HCT116 (cell line): ENCODE results near the gene GALE. TPM values are rescaled to one million over a fixed set of nuclear protein-coding genes. Genes with fewer than 3 reads are reported as not detected.

Source experiments
- ATAC-seq: fragments of 200-7000 bp; cut with Tn5 transposase; 2 replicates; pipeline ENCODE4 v1.9.1; 2020; ENCODE audit warnings: mild to moderate bottlenecking, moderate library complexity
- BruUV-seq: library from RNA; stranded (reverse); fragments of 400-500 nt; replicated peaks from 2 replicates; lab custom pipeline; 2021; lab: Mats Ljungman, UMichigan
- CTCF ChIA-PET: fragments of 300-600 bp; sonication (Branson Sonifier 250); formaldehyde crosslinking; loops from one replicate; lab custom pipeline; 2021; ENCODE audit warnings: antibody characterized with exemption; lab: Charles Lee
- POLR2A ChIA-PET: fragments of 300-600, 350-600 bp; sonication (Branson Sonifier 250); formaldehyde crosslinking; loops from one replicate; lab custom pipeline; 2021; ENCODE audit warnings: antibody characterized with exemption; lab: Charles Lee
- RAD21 ChIA-PET, 2 experiments: fragments of 300-600 bp; sonication (Branson Sonifier 250); formaldehyde crosslinking; loops; one replicate each; lab custom pipeline; 2023; ENCODE audit warnings: low total read pairs in 2 of 2; ENCODE audit not compliant: uncharacterized antibody in 2 of 2, unreplicated experiment in 2 of 2, low non-redundant PET in 1 of 2; lab: Charles Lee
- DNase-seq: peaks from one replicate; pipeline ENCODE4 v3.0.0-alpha.2; 2010; ENCODE audit warnings: low read depth, low spot score
- H2AFZ ChIP-seq: fragments of 200-600 bp; shearing (Covaris generic), sonication (generic); 2 replicates; pipeline ENCODE4 v1.6.1; 2017; ENCODE audit warnings: low read depth, mixed run types, mixed read lengths, antibody characterized with exemption, low read length; ENCODE audit not compliant: poor library complexity, severe bottlenecking
- H3K27ac ChIP-seq: 2 replicates; pipeline ENCODE4 v1.5.1; 2012; ENCODE audit warnings: low read depth, low read length
- H3K27me3 ChIP-seq: fragments of 200-600 bp; sonication (generic); 2 replicates; pipeline ENCODE4 v1.6.1; 2016; ENCODE audit warnings: mixed run types, low read length, mixed read lengths; ENCODE audit not compliant: insufficient read depth
- H3K36me3 ChIP-seq, 2 experiments: fragments of 200-500 bp in 1 of 2; fragments of 200-600 bp in 1 of 2; sonication (Bioruptor generic) in 1 of 2; sonication (generic) in 1 of 2; 2 replicates each; pipeline versions ENCODE4 v1.5.1 to v1.6.1; 2014 to 2016; ENCODE audit warnings: low read length in 2 of 2, inconsistent platforms in 1 of 2, mixed read lengths in 1 of 2, mixed run types in 1 of 2; ENCODE audit not compliant: insufficient read depth in 2 of 2, control insufficient read depth in 1 of 2
- H3K4me1 ChIP-seq, 2 experiments: fragments of 200-600 bp in 1 of 2; sonication (generic) in 1 of 2; 2 replicates each; pipeline versions ENCODE4 v1.5.1 to v1.6.1; 2012 to 2017; ENCODE audit warnings: low read length in 2 of 2, inconsistent platforms in 1 of 2, mild to moderate bottlenecking in 1 of 2, mixed read lengths in 1 of 2, mixed run types in 1 of 2, moderate library complexity in 1 of 2; ENCODE audit not compliant: insufficient read depth in 2 of 2, control insufficient read depth in 1 of 2
- H3K4me2 ChIP-seq: fragments of 200-600 bp; sonication (generic); 2 replicates; pipeline ENCODE4 v1.6.1; 2017; ENCODE audit warnings: mixed run types, low read length, mixed read lengths
- H3K4me3 ChIP-seq, 2 experiments: fragments of 200-600 bp in 1 of 2; sonication (generic) in 1 of 2; replicated peaks in 1 of 2; 2 replicates each; pipeline ENCODE4 v1.5.1; 2011 to 2016; ENCODE audit warnings: low read length in 2 of 2, control low read depth in 1 of 2, low read depth in 1 of 2, mild to moderate bottlenecking in 1 of 2, mixed read lengths in 1 of 2, mixed run types in 1 of 2
- H3K79me2 ChIP-seq: fragments of 200-600 bp; sonication (generic); 2 replicates; pipeline ENCODE4 v1.6.1; 2017; ENCODE audit warnings: mild to moderate bottlenecking, mixed run types, low read length, moderate library complexity, mixed read lengths; ENCODE audit not compliant: insufficient read depth
- H3K9ac ChIP-seq: fragments of 200-600 bp; sonication (generic); 2 replicates; pipeline ENCODE4 v1.6.1; 2016; ENCODE audit warnings: low read length, mixed read lengths
- H3K9me2 ChIP-seq: fragments of 200-600 bp; sonication (generic), shearing (Covaris generic); 2 replicates; pipeline ENCODE4 v1.6.1; 2017; ENCODE audit warnings: mixed run types, mild to moderate bottlenecking, moderate library complexity; ENCODE audit not compliant: insufficient read depth
- H3K9me3 ChIP-seq, 2 experiments: fragments of 200-500 bp in 1 of 2; fragments of 200-600 bp in 1 of 2; sonication (Bioruptor generic) in 1 of 2; sonication (generic) in 1 of 2; 2 replicates each; pipeline ENCODE4 v1.6.1; 2014 to 2017; ENCODE audit warnings: low read length in 2 of 2, mixed read lengths in 2 of 2, inconsistent platforms in 1 of 2, low read depth in 1 of 2, mild to moderate bottlenecking in 1 of 2, mixed run types in 1 of 2, moderate library complexity in 1 of 2; ENCODE audit not compliant: control insufficient read depth in 1 of 2, insufficient read depth in 1 of 2
- H4K20me1 ChIP-seq: fragments of 200-600 bp; sonication (generic), shearing (Covaris generic); 2 replicates; pipeline ENCODE4 v1.6.1; 2017; ENCODE audit warnings: mixed run types, mild to moderate bottlenecking, moderate library complexity; ENCODE audit not compliant: insufficient read depth
- ATF3 ChIP-seq: IDR thresholded peaks from 2 replicates; pipeline ENCODE4 v1.6.1; 2012
- EZH2 ChIP-seq: fragments of 200-600 bp; sonication (generic); IDR thresholded peaks from 2 replicates; pipeline ENCODE4 v1.6.1; 2017; ENCODE audit warnings: antibody characterized with exemption, mixed run types
- FOSL1 ChIP-seq: IDR thresholded peaks from 2 replicates; pipeline ENCODE4 v1.6.1; 2012; ENCODE audit warnings: low read depth
- JUND ChIP-seq: IDR thresholded peaks from 2 replicates; pipeline ENCODE4 v1.6.1; 2012
- POLR2A ChIP-seq: IDR thresholded peaks from 2 replicates; pipeline ENCODE4 v1.7.0; 2011; ENCODE audit warnings: borderline replicate concordance; ENCODE audit not compliant: insufficient read depth, insufficient read length; ENCODE audit errors: extremely low read depth
- POLR2AphosphoS5 ChIP-seq: IDR thresholded peaks from 2 replicates; pipeline ENCODE4 v1.6.1; 2011; ENCODE audit warnings: mild to moderate bottlenecking, low read depth, low read length, moderate library complexity
- SIN3A ChIP-seq: IDR thresholded peaks from 2 replicates; pipeline ENCODE4 v1.6.1; 2012; ENCODE audit warnings: low read depth
- SP1 ChIP-seq: IDR thresholded peaks from 2 replicates; pipeline ENCODE4 v1.6.1; 2012; ENCODE audit warnings: low read depth
- SRF ChIP-seq: IDR thresholded peaks from 2 replicates; pipeline ENCODE4 v1.6.1; 2012; ENCODE audit warnings: low read depth
- TCF7L2 ChIP-seq: IDR thresholded peaks from 2 replicates; pipeline ENCODE4 v1.7.0; 2011; ENCODE audit warnings: borderline replicate concordance, inconsistent platforms; ENCODE audit not compliant: insufficient read depth, insufficient read length; ENCODE audit errors: extremely low read depth
- YY1 ChIP-seq: IDR thresholded peaks from 2 replicates; pipeline ENCODE4 v1.6.1; 2011; ENCODE audit warnings: low read length, low read depth, moderate library complexity, mild to moderate bottlenecking; ENCODE audit not compliant: insufficient replicate concordance; ENCODE audit errors: extremely low read depth
- ZFX ChIP-seq: fragments of 450-650 bp; IDR thresholded peaks from 2 replicates; pipeline ENCODE4 v1.6.1; 2017
- ZNF274 ChIP-seq: fragments of 200-500 bp; sonication (Bioruptor generic); IDR thresholded peaks from 2 replicates; pipeline ENCODE4 v1.6.1; 2014; ENCODE audit warnings: mild to moderate bottlenecking, low read depth, low read length, inconsistent platforms
- intact Hi-C: fragments of 100-400 bp; cut with micrococcal nuclease; formaldehyde crosslinking; loops from 2 replicates; pipeline ENCODE4 v1.10.0; 2022
- total RNA-seq: library from RNA; stranded (reverse); gene quantifications from one replicate; pipeline ENCODE4 v1.2.1, GENCODE V29; 2021; ENCODE audit not compliant: unreplicated experiment
- TF ChIP-seq, protein P1 (sequence below): IDR thresholded peaks from 2 replicates; pipeline ENCODE4 v1.6.1; 2012

The GALE gene
- total RNA-seq, 1 experiment from 2014 or later: 114 TPM

DNA sequence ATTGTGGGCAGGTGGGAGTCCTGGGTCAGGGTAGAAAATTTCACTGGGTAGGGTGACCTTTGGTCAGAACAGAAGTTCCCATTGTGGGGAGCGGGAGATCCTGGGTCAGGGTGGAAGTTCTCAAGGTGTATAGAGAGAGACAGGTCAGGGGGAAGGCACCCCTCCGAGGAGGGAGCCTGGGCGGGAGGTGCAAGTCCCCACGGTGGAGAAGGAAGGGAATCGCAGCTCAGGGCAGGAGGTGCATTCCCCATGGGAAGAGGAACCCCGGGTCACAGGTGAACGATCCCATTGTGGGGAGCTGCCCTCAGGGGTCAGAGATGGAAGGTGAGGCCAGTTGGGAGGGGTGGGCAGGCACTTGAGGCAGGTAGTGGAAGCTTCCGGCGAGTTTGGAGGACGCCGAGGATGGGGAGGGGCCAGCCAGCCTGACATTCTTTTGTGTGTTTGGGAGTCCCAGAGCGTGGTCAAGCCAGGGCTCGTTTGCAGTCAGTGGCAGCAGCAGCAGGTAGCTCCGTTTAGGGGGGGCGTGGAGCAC, 9.0 kb downstream of the GALE start:
- Histone ChIP-seq H3K9ac (peak overlapping the region; percentile 85), H3K4me1 (peaks cover 31 to 50% of the 10 kb centered on the region in 2 experiments), H4K20me1 (no peaks in the 10 kb centered on the region), H2AFZ (no peak overlapping the region), H3K9me2 (no peaks in the 10 kb centered on the region), H3K27ac (peak overlapping the region; percentile 79), H3K4me3 (peak overlapping the region; percentile 89 to 95), H3K79me2 (peaks cover 37% of the 10 kb centered on the region), H3K36me3 (peaks cover 15 to 33% of the 10 kb centered on the region in 2 experiments; a peak in 3 of 4 replicates), H3K9me3 (no peaks in the 10 kb centered on the region), H3K27me3 (no peaks in the 10 kb centered on the region), H3K4me2 (peak overlapping the region; percentile 78)
- DNase-seq: no peak
- intact Hi-C loops: no loop called here
- peak; percentile 31 for ATAC-seq
- POLR2A ChIA-PET: interaction anchor here (0.6 to 1.8 kb wide), 4 partner anchors 8 to 688 kb away, joined by 3 to 9 read pairs (median 4); partner anchors contain the start of genes GALE and PITHD1
- RAD21 ChIA-PET: no interaction called here
- BruUV-seq: no TSS peak
- no peak for TF ChIP-seq POLR2A
- TF ChIP-seq SRF: no peak
- no peak for TF ChIP-seq JUND
- CTCF ChIA-PET: interaction anchor here (1.0 to 4.1 kb wide), 3 partner anchors 19 to 125 kb away, joined by 3 to 15 read pairs (median 3); no protein-coding TSS in a partner anchor

- ATAC-seq (peak; percentile 77), DNase-seq (peak; percentile 75)
- peaks cover 31 to 49% of the 10 kb centered on the region in 2 experiments for H3K4me1 ChIP-seq
- BruUV-seq: no TSS peak
- peak within 1 kb of the TSS; percentile 79 for H3K27ac ChIP-seq
- H3K36me3 ChIP-seq: peaks cover 16 to 32% of the 10 kb centered on the region in 2 experiments; a peak in 3 of 4 replicates
- no peaks in the 10 kb centered on the region for H4K20me1 ChIP-seq
- H2AFZ ChIP-seq: no peak within 1 kb of the TSS
- H3K27me3 ChIP-seq: no peaks in the 10 kb centered on the region
- no peaks in the 10 kb centered on the region for H3K9me2 ChIP-seq
- intact Hi-C loops: no loop called here
- peak within 1 kb of the TSS; percentile 85 for H3K9ac ChIP-seq
- H3K4me2 ChIP-seq: peak within 1 kb of the TSS; percentile 78
- POLR2A ChIA-PET: interaction anchor here (1.1 to 3.8 kb wide), 5 partner anchors 9 to 262 kb away, joined by 3 to 30 read pairs (median 4); partner anchors contain the start of genes GALE and PITHD1
- H3K79me2 ChIP-seq: peaks cover 41% of the 10 kb centered on the region
- H3K4me3 ChIP-seq: peak within 1 kb of the TSS; percentile 89 to 95
- CTCF ChIA-PET: interaction anchor here (0.6 to 4.1 kb wide), 6 partner anchors 11 to 226 kb away, joined by 3 to 15 read pairs (median 4); partner anchors contain the start of gene PITHD1
- H3K9me3 ChIP-seq: no peaks in the 10 kb centered on the region
- RAD21 ChIA-PET: no interaction called here
- TF ChIP-seq SP1 (no peak), ZFX (no peak), JUND (no peak), EZH2 (no peak), TCF7L2 (peak; percentile 29), SIN3A (no peak), YY1 (peak; percentile 98), POLR2AphosphoS5 (peak; percentile 85), ATF3 (no peak), FOSL1 (no peak), POLR2A (no peak), ZNF274 (no peak), SRF (no peak)
- TF ChIP-seq, protein P1, sequence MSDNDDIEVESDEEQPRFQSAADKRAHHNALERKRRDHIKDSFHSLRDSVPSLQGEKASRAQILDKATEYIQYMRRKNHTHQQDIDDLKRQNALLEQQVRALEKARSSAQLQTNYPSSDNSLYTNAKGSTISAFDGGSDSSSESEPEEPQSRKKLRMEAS: no peak
These were observed 9.6 kb downstream of the GALE start, which contains the start of gene LYPLA2 for GRCh38 chr1:23790696-23791515. Gene LYPLA2, plus strand, starts transcription at chr1:23791145. Its CDS starts 1,538 bp downstream, at chr1:23792683.
